Gastrocnemius medialis (tissue), 4 donors: ENCODE data around the gene PTER. TPM values are rescaled to one million over a fixed set of nuclear protein-coding genes. Genes with fewer than 3 reads are reported as not detected.

Source experiments
- ATAC-seq, 2 donors: fragments of 150-250 bp; one replicate each; pipeline ENCODE4 v1.9.1; 2016
- DNase-seq, 2 donors: peaks; one replicate each; pipeline ENCODE4 v3.0.0-alpha.2; 2019
- H3K27ac ChIP-seq, 4 donors: fragments of 200-600 bp; sonication (generic); 1 replicate in 1 of 4; 2 replicates in 3 of 4; pipeline ENCODE4 v1.5.1; 2016 to 2018; ENCODE audit warnings: mild to moderate bottlenecking in 2 of 4, moderate library complexity in 1 of 4
- H3K27me3 ChIP-seq, 3 donors: fragments of 200-600 bp; sonication (generic) in 2 of 3; 1 replicate in 1 of 3; 2 replicates in 2 of 3; pipeline versions ENCODE4 v1.5.1 to v1.6.0; 2016 to 2019; ENCODE audit warnings: mild to moderate bottlenecking in 1 of 3, moderate library complexity in 1 of 3
- H3K36me3 ChIP-seq, 2 donors: fragments of 200-600 bp; sonication (generic) in 1 of 2; one replicate each; pipeline ENCODE4 v1.5.1; 2017 to 2018
- H3K4me1 ChIP-seq, 2 donors: fragments of 200-600 bp; sonication (generic) in 1 of 2; one replicate each; pipeline ENCODE4 v1.5.1; 2016 to 2017; ENCODE audit warnings: mild to moderate bottlenecking in 2 of 2
- H3K4me3 ChIP-seq, 4 donors: fragments of 200-600 bp; sonication (generic) in 3 of 4; 1 replicate in 1 of 4; 2 replicates in 3 of 4; pipeline ENCODE4 v1.5.1; 2016 to 2019; ENCODE audit warnings: mild to moderate bottlenecking in 2 of 4
- H3K9me3 ChIP-seq, 3 donors: fragments of 200-600 bp; sonication (generic) in 2 of 3; 1 replicate in 1 of 3; 2 replicates in 2 of 3; pipeline ENCODE4 v1.5.1; 2016 to 2019
- POLR2A ChIP-seq, 2 donors: fragments of 450-650 bp; IDR thresholded peaks; one replicate each; pipeline ENCODE4 v1.6.1; 2017; ENCODE audit warnings: antibody characterized with exemption in 2 of 2, mild to moderate bottlenecking in 2 of 2, moderate library complexity in 2 of 2
- in situ Hi-C, 4 donors: fragments of 200-750 bp; cut with MboI; loops; one replicate each; pipeline versions ENCODE4 v1.15.0 to v1.8.0; 2017; ENCODE audit warnings: low sequenced_read_pairs in 4 of 4
- intact Hi-C: fragments of 100-400 bp; cut with DNase I; formaldehyde crosslinking; loops from one replicate; pipeline ENCODE4 v1.15.1; 2023; ENCODE audit warnings: low total_unique reads
- total RNA-seq, 4 donors: library from RNA; depleted of rRNA; stranded (reverse); fragments of >200 nt; gene quantifications; one replicate each; pipeline versions ENCODE4 v1.1.0 to v1.2.3, GENCODE V29; 2016
- TF ChIP-seq, protein P1 (sequence below), 5 experiments: fragments of 450-650 bp in 3 of 5; fragments of 200-600 bp in 2 of 5; sonication (generic) in 2 of 5; IDR thresholded peaks in 4 of 5; conservative IDR thresholded peaks in 1 of 5; 1 replicate in 4 of 5; 2 replicates in 1 of 5; pipeline ENCODE4 v1.5.1; 2016 to 2019; ENCODE audit warnings: antibody characterized with exemption in 5 of 5, mild to moderate bottlenecking in 3 of 5, moderate library complexity in 3 of 5

Gene PTER
- total RNA-seq, 4 donors from 2014 or later, result 6.5 to 10.4 (median 8.5) TPM

DNA sequence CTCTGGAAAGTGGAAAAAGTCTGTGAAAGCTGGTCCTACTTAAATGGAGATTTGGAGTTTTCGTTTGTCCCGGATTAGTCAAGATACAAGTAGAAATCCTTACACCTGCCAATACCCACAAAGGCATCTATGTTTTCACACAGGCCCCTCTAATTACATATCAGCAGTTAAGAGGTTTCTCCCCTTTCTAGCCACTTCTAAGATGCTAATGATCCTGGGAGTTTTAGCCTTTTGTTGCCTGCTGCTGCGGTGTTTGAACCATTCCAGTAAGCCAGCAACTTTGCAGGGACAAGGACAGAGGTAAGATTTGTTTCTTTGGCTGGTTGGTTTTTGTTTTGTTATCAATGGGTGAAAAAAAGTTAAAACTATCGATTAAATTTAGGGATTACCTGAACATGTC lies 90.6 kb downstream of the PTER start:
- in situ Hi-C loops (no loop called here), intact Hi-C loops (no loop called here)
- Histone ChIP-seq H3K4me1 (no peaks in the 10 kb centered on the region), H3K36me3 (no peaks in the 10 kb centered on the region), H3K9me3 (no peaks in the 10 kb centered on the region), H3K27ac (no peak overlapping the region), H3K4me3 (no peak overlapping the region), H3K27me3 (peaks cover 0 to 2% (median 0%) of the 10 kb centered on the region in 3 donors)
- DNase-seq (no peak), ATAC-seq (no peak)
- TF ChIP-seq, protein P1, sequence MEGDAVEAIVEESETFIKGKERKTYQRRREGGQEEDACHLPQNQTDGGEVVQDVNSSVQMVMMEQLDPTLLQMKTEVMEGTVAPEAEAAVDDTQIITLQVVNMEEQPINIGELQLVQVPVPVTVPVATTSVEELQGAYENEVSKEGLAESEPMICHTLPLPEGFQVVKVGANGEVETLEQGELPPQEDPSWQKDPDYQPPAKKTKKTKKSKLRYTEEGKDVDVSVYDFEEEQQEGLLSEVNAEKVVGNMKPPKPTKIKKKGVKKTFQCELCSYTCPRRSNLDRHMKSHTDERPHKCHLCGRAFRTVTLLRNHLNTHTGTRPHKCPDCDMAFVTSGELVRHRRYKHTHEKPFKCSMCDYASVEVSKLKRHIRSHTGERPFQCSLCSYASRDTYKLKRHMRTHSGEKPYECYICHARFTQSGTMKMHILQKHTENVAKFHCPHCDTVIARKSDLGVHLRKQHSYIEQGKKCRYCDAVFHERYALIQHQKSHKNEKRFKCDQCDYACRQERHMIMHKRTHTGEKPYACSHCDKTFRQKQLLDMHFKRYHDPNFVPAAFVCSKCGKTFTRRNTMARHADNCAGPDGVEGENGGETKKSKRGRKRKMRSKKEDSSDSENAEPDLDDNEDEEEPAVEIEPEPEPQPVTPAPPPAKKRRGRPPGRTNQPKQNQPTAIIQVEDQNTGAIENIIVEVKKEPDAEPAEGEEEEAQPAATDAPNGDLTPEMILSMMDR (IDR thresholded peaks at IDR 0.05 in 4 of 5, conservative IDR thresholded peaks at IDR 0.05 in 1 of 5), result no peak
- TF ChIP-seq POLR2A (IDR thresholded peaks at IDR 0.05), result no peak

DNA sequence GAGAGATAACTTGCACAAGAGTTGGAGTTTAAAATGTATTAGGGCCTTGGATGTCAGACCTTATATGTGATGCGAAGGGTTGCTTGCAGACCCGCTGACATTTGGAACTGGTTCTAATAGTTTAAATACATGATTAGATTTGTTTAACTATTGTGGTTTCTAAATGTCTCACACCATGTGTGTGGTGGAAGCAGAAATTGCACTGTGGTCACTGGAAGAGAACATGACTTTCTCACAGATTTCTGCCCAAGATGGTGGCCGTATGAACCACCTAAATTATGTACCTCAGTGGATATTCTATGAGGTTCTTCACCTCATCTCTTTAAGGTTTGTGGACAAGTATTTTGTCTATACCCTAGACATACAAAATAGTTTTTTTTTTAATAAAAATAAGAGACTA lies 93.0 kb downstream of the PTER start:
- Histone ChIP-seq H3K27ac (no peak overlapping the region), H3K4me3 (no peak overlapping the region), H3K4me1 (no peaks in the 10 kb centered on the region), H3K9me3 (no peaks in the 10 kb centered on the region), H3K36me3 (no peaks in the 10 kb centered on the region), H3K27me3 (no peaks in the 10 kb centered on the region)
- DNase-seq, result no peak
- intact Hi-C loops, result no loop called here
- TF ChIP-seq, protein P1 (IDR thresholded peaks at IDR 0.05 in 4 of 5, conservative IDR thresholded peaks at IDR 0.05 in 1 of 5), result no peak
- TF ChIP-seq POLR2A (IDR thresholded peaks at IDR 0.05), result no peak
- in situ Hi-C loops, result no loop called here
- no peak for ATAC-seq

DNA sequence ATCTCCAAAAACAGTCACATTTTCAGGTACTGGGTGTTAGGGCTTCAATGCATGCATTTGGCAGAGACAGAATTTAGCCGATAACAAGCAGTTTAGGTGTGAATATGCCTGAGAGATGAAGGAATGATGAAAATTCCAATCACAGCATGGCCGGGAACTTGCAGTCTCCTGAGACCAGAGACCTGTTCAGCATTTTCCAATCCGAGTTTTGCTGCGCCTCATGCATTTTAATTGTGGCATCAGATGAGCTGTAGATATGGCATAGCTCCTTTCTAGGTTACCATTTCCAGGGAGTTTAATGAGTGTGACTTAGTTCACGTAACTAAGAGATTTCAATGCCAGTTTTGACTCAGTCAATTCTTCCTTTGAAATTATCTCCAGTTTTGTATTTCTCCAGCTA lies 99.3 kb downstream of the PTER start:
- intact Hi-C loops, result no loop called here
- no peak overlapping the region for H3K4me3 ChIP-seq
- no peak overlapping the region for H3K27ac ChIP-seq
- peaks cover 0 to 4% (median 0%) of the 10 kb centered on the region in 3 donors for H3K27me3 ChIP-seq
- no peaks in the 10 kb centered on the region for H3K36me3 ChIP-seq
- no peak for ATAC-seq
- no peaks in the 10 kb centered on the region for H3K9me3 ChIP-seq
- in situ Hi-C loops, result no loop called here
- TF ChIP-seq POLR2A (IDR thresholded peaks at IDR 0.05), result no peak
- TF ChIP-seq, protein P1 (IDR thresholded peaks at IDR 0.05 in 4 of 5, conservative IDR thresholded peaks at IDR 0.05 in 1 of 5), result no peak
- no peaks in the 10 kb centered on the region for H3K4me1 ChIP-seq
- no peak for DNase-seq

DNA sequence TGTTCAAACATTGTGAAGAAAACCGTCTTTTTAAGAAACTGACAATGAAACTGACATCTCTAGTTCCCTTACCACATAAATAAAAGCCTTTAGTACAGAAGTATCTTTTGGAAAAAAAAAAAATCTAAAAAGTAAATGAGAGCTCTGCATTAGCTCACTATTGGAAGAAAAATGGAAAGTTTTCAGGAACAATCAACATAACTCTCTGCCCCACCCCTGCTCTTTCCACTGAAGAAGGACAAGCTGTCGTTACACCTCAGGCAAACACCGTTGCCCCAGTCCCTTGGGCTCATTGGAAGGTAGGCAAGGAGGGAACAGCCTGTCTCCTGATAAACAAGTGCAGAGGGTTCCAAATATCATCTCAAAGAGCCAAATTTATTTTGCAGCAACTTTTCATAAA lies 107.3 kb downstream of the PTER start:
- Histone ChIP-seq H3K4me1 (no peaks in the 10 kb centered on the region), H3K27ac (no peak overlapping the region), H3K4me3 (no peak overlapping the region), H3K27me3 (peaks cover 0 to 2% (median 0%) of the 10 kb centered on the region in 3 donors), H3K9me3 (no peaks in the 10 kb centered on the region), H3K36me3 (no peaks in the 10 kb centered on the region)
- intact Hi-C loops (no loop called here), in situ Hi-C loops (no loop called here)
- ATAC-seq (no peak), DNase-seq (no peak)
- TF ChIP-seq, protein P1 (IDR thresholded peaks at IDR 0.05 in 4 of 5, conservative IDR thresholded peaks at IDR 0.05 in 1 of 5), result no peak
- no peak for TF ChIP-seq POLR2A (IDR thresholded peaks at IDR 0.05)

DNA sequence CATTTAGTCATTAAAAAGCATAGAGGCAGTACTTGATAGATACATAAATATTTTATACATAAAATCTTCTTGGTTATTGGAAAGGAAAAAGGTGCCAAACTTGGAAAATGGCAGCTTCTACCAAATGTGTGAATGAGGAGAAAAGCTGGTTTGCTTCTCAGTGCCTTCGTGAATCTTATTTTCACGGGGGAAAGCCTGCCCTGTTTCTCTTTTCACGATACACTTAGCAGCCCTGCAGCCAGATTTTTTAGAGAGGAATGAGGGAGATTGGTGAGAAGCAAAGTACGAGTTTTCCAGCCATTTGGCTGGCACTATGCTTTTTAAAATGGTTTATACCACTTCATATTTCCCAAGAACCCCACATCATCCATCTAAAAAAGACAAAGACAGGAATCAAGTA lies 107.8 kb downstream of the PTER start:
- Histone ChIP-seq H3K27ac (no peak overlapping the region), H3K4me1 (no peaks in the 10 kb centered on the region), H3K4me3 (no peak overlapping the region), H3K9me3 (no peaks in the 10 kb centered on the region), H3K27me3 (no peaks in the 10 kb centered on the region), H3K36me3 (no peaks in the 10 kb centered on the region)
- intact Hi-C loops, result no loop called here
- DNase-seq, result no peak
- TF ChIP-seq, protein P1 (IDR thresholded peaks at IDR 0.05 in 4 of 5, conservative IDR thresholded peaks at IDR 0.05 in 1 of 5), result no peak
- no peak for TF ChIP-seq POLR2A (IDR thresholded peaks at IDR 0.05)
- in situ Hi-C loops, result no loop called here
- no peak for ATAC-seq
